H9 (cell line): ENCODE results near the gene GRIK4. TPM values are rescaled to one million over a fixed set of nuclear protein-coding genes. Genes with fewer than 3 reads are reported as not detected.

Experiments used
- DNase-seq: peaks from one replicate; pipeline ENCODE4 v3.0.0-alpha.2; 2017
- H2AFZ ChIP-seq: one replicate; pipeline ENCODE4 v1.6.1; 2013; ENCODE audit warnings: mild to moderate bottlenecking, low read length, control low read depth, moderate library complexity
- H2AK5ac ChIP-seq: 2 replicates; pipeline ENCODE4 v1.6.1; 2013; ENCODE audit warnings: low read length, control low read depth, mixed read lengths; ENCODE audit not compliant: insufficient read length
- H2BK120ac ChIP-seq: one replicate; pipeline ENCODE4 v1.6.1; 2013; ENCODE audit warnings: low read depth, mild to moderate bottlenecking, low read length, control low read depth, inconsistent platforms; ENCODE audit not compliant: poor library complexity, severe bottlenecking
- H2BK12ac ChIP-seq: 2 replicates; pipeline ENCODE4 v1.6.1; 2013; ENCODE audit warnings: low read length, control low read depth, mixed read lengths, low read depth; ENCODE audit not compliant: insufficient read length
- H2BK15ac ChIP-seq: 2 replicates; pipeline ENCODE4 v1.6.1; 2013; ENCODE audit warnings: low read depth, low read length, control low read depth
- H2BK20ac ChIP-seq: one replicate; pipeline ENCODE4 v1.6.1; 2013; ENCODE audit warnings: low read depth, mild to moderate bottlenecking, low read length, control low read depth, inconsistent platforms; ENCODE audit not compliant: poor library complexity, severe bottlenecking
- H2BK5ac ChIP-seq: 2 replicates; pipeline ENCODE4 v1.6.1; 2013; ENCODE audit warnings: low read length, control low read depth, mixed read lengths; ENCODE audit not compliant: insufficient read length
- H3K14ac ChIP-seq: 2 replicates; pipeline ENCODE4 v1.6.1; 2013; ENCODE audit warnings: low read length, control low read depth; ENCODE audit not compliant: insufficient read depth
- H3K18ac ChIP-seq: 2 replicates; pipeline ENCODE4 v1.6.1; 2013; ENCODE audit warnings: low read depth, mild to moderate bottlenecking, mixed read lengths, low read length, control low read depth; ENCODE audit not compliant: insufficient read length
- H3K23ac ChIP-seq: 2 replicates; pipeline ENCODE4 v1.6.1; 2013; ENCODE audit warnings: low read length, control low read depth, mixed read lengths, low read depth; ENCODE audit not compliant: insufficient read length
- H3K23me2 ChIP-seq: 2 replicates; pipeline ENCODE4 v1.6.1; 2013; ENCODE audit warnings: low read depth, mild to moderate bottlenecking, mixed read lengths, low read length, control low read depth; ENCODE audit not compliant: insufficient read length, poor library complexity, severe bottlenecking
- H3K27ac ChIP-seq: 2 replicates; pipeline ENCODE4 v1.5.1; 2013; ENCODE audit warnings: low read length, control low read depth, mixed read lengths, low read depth; ENCODE audit not compliant: insufficient read length
- H3K27me3 ChIP-seq: 2 replicates; pipeline ENCODE4 v1.6.1; 2013; ENCODE audit warnings: low read length, control low read depth, inconsistent platforms; ENCODE audit not compliant: insufficient read depth
- H3K4ac ChIP-seq: 2 replicates; pipeline ENCODE4 v1.6.1; 2013; ENCODE audit warnings: low read depth, mild to moderate bottlenecking, control low read depth, inconsistent platforms, low read length, moderate library complexity
- H3K4me1 ChIP-seq: 2 replicates; pipeline ENCODE4 v1.6.1; 2013; ENCODE audit warnings: low read length, control low read depth, inconsistent platforms; ENCODE audit not compliant: insufficient read depth
- H3K4me2 ChIP-seq: 2 replicates; pipeline ENCODE4 v1.6.1; 2013; ENCODE audit warnings: low read length, control low read depth, mixed read lengths; ENCODE audit not compliant: insufficient read length, insufficient read depth
- H3K56ac ChIP-seq: 2 replicates; pipeline ENCODE4 v1.6.1; 2013; ENCODE audit warnings: low read depth, mild to moderate bottlenecking, mixed read lengths, low read length, control low read depth; ENCODE audit not compliant: insufficient read length
- H3K79me1 ChIP-seq: 2 replicates; pipeline ENCODE4 v1.6.1; 2013; ENCODE audit warnings: low read depth, mild to moderate bottlenecking, moderate library complexity, low read length, control low read depth, inconsistent platforms; ENCODE audit not compliant: insufficient read depth, poor library complexity, severe bottlenecking
- H3K79me2 ChIP-seq: 2 replicates; pipeline ENCODE4 v1.6.1; 2013; ENCODE audit warnings: low read length, control low read depth, inconsistent platforms; ENCODE audit not compliant: insufficient read depth
- H3K9ac ChIP-seq: 2 replicates; pipeline ENCODE4 v1.6.1; 2013; ENCODE audit warnings: low read length, control low read depth, mixed read lengths; ENCODE audit not compliant: insufficient read length; ENCODE audit errors: extremely low read depth
- H3K9me3 ChIP-seq: one replicate; pipeline ENCODE4 v1.6.1; 2013; ENCODE audit warnings: low read depth, low read length, inconsistent platforms; ENCODE audit not compliant: control insufficient read depth
- H3T11ph ChIP-seq: one replicate; pipeline ENCODE4 v1.6.1; 2013; ENCODE audit warnings: mild to moderate bottlenecking, low read length, control low read depth, inconsistent platforms
- H4K20me1 ChIP-seq: one replicate; pipeline ENCODE4 v1.6.1; 2013; ENCODE audit not compliant: control insufficient read depth, insufficient read length, insufficient read depth
- H4K5ac ChIP-seq: 2 replicates; pipeline ENCODE4 v1.6.1; 2013; ENCODE audit warnings: low read depth, mild to moderate bottlenecking, mixed read lengths, low read length, control low read depth; ENCODE audit not compliant: insufficient read length
- H4K8ac ChIP-seq: replicated peaks from 2 replicates; pipeline ENCODE4 v1.6.1; 2013; ENCODE audit warnings: low read length, control low read depth, mixed read lengths, low read depth; ENCODE audit not compliant: insufficient read length
- H4K91ac ChIP-seq: 2 replicates; pipeline ENCODE4 v1.6.1; 2013; ENCODE audit warnings: low read depth, mild to moderate bottlenecking, moderate library complexity, mixed read lengths, low read length, control low read depth; ENCODE audit not compliant: insufficient read length
- H3K27ac Mint-ChIP-seq, 3 experiments: 2 replicates in 2 of 3; 3 replicates in 1 of 3; pipeline ENCODE4 v1.8.0; 2020 to 2021; ENCODE audit warnings: mixed read lengths in 3 of 3, mild to moderate bottlenecking in 1 of 3, moderate library complexity in 1 of 3
- H3K27me3 Mint-ChIP-seq: 2 replicates; pipeline ENCODE4 v1.8.0; 2021; ENCODE audit warnings: low read depth, mild to moderate bottlenecking, moderate library complexity, mixed read lengths
- H3K36me3 Mint-ChIP-seq, 3 experiments: 2 replicates in 2 of 3; 3 replicates in 1 of 3; pipeline ENCODE4 v1.8.0; 2020 to 2021; ENCODE audit warnings: low read depth in 3 of 3, mixed read lengths in 3 of 3; ENCODE audit not compliant: insufficient read depth in 1 of 3
- H3K4me1 Mint-ChIP-seq, 2 experiments: 2 replicates each; pipeline ENCODE4 v1.8.0; 2020; ENCODE audit warnings: mixed read lengths in 2 of 2
- H3K4me3 Mint-ChIP-seq, 2 experiments: 2 replicates in 1 of 2; 3 replicates in 1 of 2; pipeline ENCODE4 v1.8.0; 2020 to 2021; ENCODE audit warnings: mild to moderate bottlenecking in 2 of 2, mixed read lengths in 2 of 2, moderate library complexity in 1 of 2
- H3K9me3 Mint-ChIP-seq, 2 experiments: 2 replicates in 1 of 2; 3 replicates in 1 of 2; pipeline ENCODE4 v1.8.0; 2020; ENCODE audit warnings: mild to moderate bottlenecking in 2 of 2, mixed read lengths in 2 of 2, moderate library complexity in 1 of 2
- CTCF ChIP-seq: fragments of 200-600 bp; sonication (generic); conservative IDR thresholded peaks from 3 replicates; pipeline ENCODE4 v1.8.0; 2021; ENCODE audit warnings: antibody characterized with exemption, mild to moderate bottlenecking
- WGBS: extraction: QIAGEN DNeasy Blood & Tissue Kit; methylation state at CpG from one replicate; pipeline ENCODE4 v1.1.7; 2013; ENCODE audit warnings: missing lambda C conversion rate, low lambda C conversion rate, mixed read lengths; ENCODE audit not compliant: insufficient read length; ENCODE audit errors: extremely low coverage; 5-methylcytosine and 5-hydroxymethylcytosine counted together
- total RNA-seq: library from RNA; stranded (reverse); gene quantifications from 2 replicates; pipeline ENCODE4 v1.2.1, GENCODE V29; 2021

GRIK4 gene
- total RNA-seq, 1 experiment from 2014 or later = 2.3 TPM

GRCh38 chr11:120793806-120794479 lies 282.4 kb downstream of the GRIK4 start:
- H3K14ac ChIP-seq = no peak overlapping the region; the same call in 1 of the 2 replicates
- Mint-ChIP-seq H3K27me3 (peaks cover 13% of the 10 kb centered on the region), H3K4me3 (no peak overlapping the region), H3K4me1 (peaks cover 3 to 5% of the 10 kb centered on the region in 2 experiments; a peak in 3 of 4 replicates), H3K27ac (no peak overlapping the region), H3K9me3 (no peaks in the 10 kb centered on the region), H3K36me3 (no peaks in the 10 kb centered on the region)
- no peak overlapping the region for H3K4ac ChIP-seq
- no peak overlapping the region for H2BK120ac ChIP-seq
- no peaks in the 10 kb centered on the region for H3K79me1 ChIP-seq
- no peaks in the 10 kb centered on the region for H3K9me3 ChIP-seq
- H3K56ac ChIP-seq = no peak overlapping the region
- no peak overlapping the region for H3K18ac ChIP-seq
- H4K5ac ChIP-seq = no peak overlapping the region
- WGBS = no CpG with 5 or more reads among the region's 14 CpGs
- no peak overlapping the region for H2AK5ac ChIP-seq
- H3K27ac ChIP-seq = no peak overlapping the region
- no peak overlapping the region for H3K4me2 ChIP-seq
- no peaks in the 10 kb centered on the region for H3K23me2 ChIP-seq
- no peak overlapping the region for H2BK15ac ChIP-seq
- no peak overlapping the region for H4K8ac ChIP-seq
- no peak for DNase-seq
- H2AFZ ChIP-seq = no peak overlapping the region
- H3K79me2 ChIP-seq = no peaks in the 10 kb centered on the region
- no peak overlapping the region for H2BK5ac ChIP-seq
- no peak overlapping the region for H4K91ac ChIP-seq
- H3T11ph ChIP-seq = no peak overlapping the region
- H3K23ac ChIP-seq = no peak overlapping the region
- peaks cover 5% of the 10 kb centered on the region; the same call in 1 of the 2 replicates for H3K4me1 ChIP-seq
- no peak overlapping the region for H2BK20ac ChIP-seq
- no peak for TF ChIP-seq CTCF
- H3K9ac ChIP-seq = no peak overlapping the region
- H3K27me3 ChIP-seq = no peaks in the 10 kb centered on the region
- no peak overlapping the region for H2BK12ac ChIP-seq
- H4K20me1 ChIP-seq = no peaks in the 10 kb centered on the region
